H1 (cell line): ENCODE measurements around the gene PCP4. TPM values are rescaled to one million over a fixed set of nuclear protein-coding genes. Genes with fewer than 3 reads are reported as not detected.

Experiments used
- CTCF ChIA-PET: fragments of 300-600 bp; sonication (Branson Sonifier 250); formaldehyde crosslinking; loops from one replicate; lab custom pipeline; 2021; ENCODE audit not compliant: partially characterized antibody; lab: Charles Lee
- POLR2A ChIA-PET: fragments of 300-600 bp; sonication (Branson Sonifier 250); formaldehyde crosslinking; loops from one replicate; lab custom pipeline; 2021; ENCODE audit warnings: inconsistent platforms; ENCODE audit not compliant: partially characterized antibody; lab: Charles Lee
- DNase-seq, 2 experiments: peaks; one replicate each; pipeline versions ENCODE4 v3.0.0 to v3.0.0-alpha.2; 2010 to 2022; ENCODE audit warnings: low spot score in 2 of 2, low read depth in 1 of 2, mixed read lengths in 1 of 2
- FAIRE-seq: peaks from 2 replicates; lab custom pipeline; 2011; peaks lifted over from hg19 to GRCh38; lab: Jason Lieb, UNC
- H2AFZ ChIP-seq: 2 replicates; pipeline ENCODE4 v1.8.1; 2012; ENCODE audit warnings: low read length, inconsistent platforms
- H2AK5ac ChIP-seq: 2 replicates; pipeline ENCODE4 v1.6.1; 2013; ENCODE audit warnings: low read depth, low read length
- H2BK120ac ChIP-seq: replicated peaks from 2 replicates; pipeline ENCODE3; 2013; ENCODE audit warnings: low read depth, low read length, inconsistent platforms
- H2BK12ac ChIP-seq: 2 replicates; pipeline ENCODE4 v1.6.1; 2013; ENCODE audit warnings: low read depth, low read length
- H2BK15ac ChIP-seq: 2 replicates; pipeline ENCODE4 v1.6.1; 2013; ENCODE audit warnings: low read length
- H2BK20ac ChIP-seq: 2 replicates; pipeline ENCODE4 v1.6.1; 2013; ENCODE audit warnings: low read length
- H2BK5ac ChIP-seq: 2 replicates; pipeline ENCODE4 v1.6.1; 2013; ENCODE audit warnings: low read depth, low read length
- H3K14ac ChIP-seq: 2 replicates; pipeline ENCODE4 v1.6.1; 2013; ENCODE audit warnings: inconsistent platforms; ENCODE audit not compliant: insufficient read length
- H3K18ac ChIP-seq: 2 replicates; pipeline ENCODE4 v1.6.1; 2013; ENCODE audit warnings: low read length; ENCODE audit errors: extremely low read depth
- H3K23ac ChIP-seq: 2 replicates; pipeline ENCODE4 v1.6.1; 2013; ENCODE audit warnings: inconsistent platforms; ENCODE audit not compliant: insufficient read length
- H3K23me2 ChIP-seq: 2 replicates; pipeline ENCODE4 v1.6.1; 2013; ENCODE audit warnings: low read depth, low read length
- H3K27ac ChIP-seq: 2 replicates; pipeline ENCODE4 v1.6.1; 2011; ENCODE audit warnings: low read depth, low read length, inconsistent platforms
- H3K27me3 ChIP-seq, 4 experiments: replicated peaks in 1 of 4; 1 replicate in 1 of 4; 2 replicates in 3 of 4; pipeline versions ENCODE4 v1.6.1 to v1.8.1; 2011 to 2013; ENCODE audit warnings: low read length in 3 of 4, mild to moderate bottlenecking in 3 of 4, inconsistent platforms in 2 of 4, mixed read lengths in 2 of 4, moderate library complexity in 1 of 4; ENCODE audit not compliant: control insufficient read depth in 3 of 4, insufficient read depth in 3 of 4; ENCODE audit errors: extremely low read depth in 1 of 4
- H3K36me3 ChIP-seq, 4 experiments: 2 replicates each; pipeline versions ENCODE4 v1.6.1 to v1.8.1; 2011 to 2013; ENCODE audit warnings: mild to moderate bottlenecking in 4 of 4, low read length in 3 of 4, moderate library complexity in 2 of 4, control low read depth in 1 of 4, inconsistent platforms in 1 of 4; ENCODE audit not compliant: insufficient read depth in 4 of 4, control insufficient read depth in 2 of 4
- H3K4ac ChIP-seq: replicated peaks from 2 replicates; pipeline ENCODE3; 2013; ENCODE audit warnings: low read length, low read depth, mixed read lengths, inconsistent platforms; ENCODE audit not compliant: insufficient read length
- H3K4me1 ChIP-seq, 4 experiments: replicated peaks in 1 of 4; 1 replicate in 1 of 4; 2 replicates in 3 of 4; pipeline versions ENCODE4 v1.6.1 to v1.8.1; 2011 to 2013; ENCODE audit warnings: low read length in 3 of 4, inconsistent platforms in 2 of 4, mixed read lengths in 1 of 4; ENCODE audit not compliant: insufficient read depth in 4 of 4, control insufficient read depth in 3 of 4
- H3K4me2 ChIP-seq, 2 experiments: 2 replicates each; pipeline versions ENCODE4 v1.6.1 to v1.8.1; 2011 to 2013; ENCODE audit warnings: low read depth in 2 of 2, low read length in 2 of 2, control low read depth in 1 of 2, inconsistent platforms in 1 of 2, mild to moderate bottlenecking in 1 of 2; ENCODE audit not compliant: insufficient read depth in 1 of 2
- H3K4me3 ChIP-seq, 4 experiments: fragments of 200-600, 300-600 bp in 1 of 4; sonication (generic), shearing (Covaris generic), sonication (Bioruptor Twin) in 1 of 4; 2 replicates each; pipeline versions ENCODE4 v1.5.1 to v1.8.1; 2011 to 2016; ENCODE audit warnings: low read length in 4 of 4, low read depth in 3 of 4, control low read depth in 2 of 4, inconsistent platforms in 2 of 4, mild to moderate bottlenecking in 2 of 4, mixed read lengths in 1 of 4, moderate library complexity in 1 of 4; ENCODE audit not compliant: insufficient read depth in 2 of 4; ENCODE audit errors: extremely low read depth in 1 of 4
- H3K56ac ChIP-seq: replicated peaks from 2 replicates; pipeline ENCODE3; 2013; ENCODE audit warnings: low read depth, mild to moderate bottlenecking, mixed read lengths, low read length, inconsistent platforms; ENCODE audit not compliant: insufficient read length
- H3K79me1 ChIP-seq: 2 replicates; pipeline ENCODE4 v1.6.1; 2013; ENCODE audit warnings: low read depth, low read length, control low read depth
- H3K79me2 ChIP-seq, 2 experiments: 2 replicates each; pipeline versions ENCODE4 v1.6.1 to v1.8.1; 2012 to 2013; ENCODE audit warnings: low read length in 2 of 2, mild to moderate bottlenecking in 2 of 2, inconsistent platforms in 1 of 2; ENCODE audit not compliant: insufficient read depth in 2 of 2, control insufficient read depth in 1 of 2
- H3K9ac ChIP-seq, 4 experiments: replicated peaks in 1 of 4; 1 replicate in 1 of 4; 2 replicates in 3 of 4; pipeline versions ENCODE4 v1.6.1 to v1.8.1; 2011 to 2013; ENCODE audit warnings: low read depth in 3 of 4, low read length in 3 of 4, control low read depth in 2 of 4, mild to moderate bottlenecking in 2 of 4, moderate library complexity in 2 of 4, inconsistent platforms in 1 of 4; ENCODE audit errors: extremely low read depth in 1 of 4
- H3K9me3 ChIP-seq, 2 experiments: 2 replicates each; pipeline versions ENCODE4 v1.6.1 to v1.8.1; 2012 to 2013; ENCODE audit warnings: mild to moderate bottlenecking in 2 of 2, moderate library complexity in 2 of 2, control low read depth in 1 of 2, inconsistent platforms in 1 of 2, low read depth in 1 of 2, low read length in 1 of 2, mixed read lengths in 1 of 2; ENCODE audit not compliant: insufficient read depth in 2 of 2
- H4K20me1 ChIP-seq, 2 experiments: replicated peaks in 1 of 2; 2 replicates each; pipeline versions ENCODE3 to v1.8.1; 2011 to 2013; ENCODE audit warnings: inconsistent platforms in 2 of 2, low read length in 2 of 2, mild to moderate bottlenecking in 1 of 2; ENCODE audit not compliant: insufficient read depth in 2 of 2, control insufficient read depth in 1 of 2
- H4K5ac ChIP-seq: 2 replicates; pipeline ENCODE4 v1.6.1; 2013; ENCODE audit warnings: low read length, low read depth, mixed read lengths, inconsistent platforms; ENCODE audit not compliant: insufficient read length
- H4K8ac ChIP-seq: 2 replicates; pipeline ENCODE4 v1.8.0; 2013; ENCODE audit warnings: mild to moderate bottlenecking, moderate library complexity, low read length, inconsistent platforms; ENCODE audit not compliant: insufficient read depth; ENCODE audit errors: extremely low read depth
- H4K91ac ChIP-seq: replicated peaks from 2 replicates; pipeline ENCODE3; 2013; ENCODE audit warnings: low read length, mixed read lengths, inconsistent platforms; ENCODE audit not compliant: insufficient read length
- ASH2L ChIP-seq: fragments of 200-600, 300-600 bp; sonication (generic); IDR thresholded peaks from one replicate; pipeline ENCODE4 v1.7.1; 2017; ENCODE audit warnings: low read length
- E2F6 ChIP-seq: IDR thresholded peaks from 2 replicates; pipeline ENCODE4 v1.6.1; 2012; ENCODE audit warnings: inconsistent platforms
- HDAC2 ChIP-seq, 2 experiments: fragments of 300-600 bp in 1 of 2; sonication (generic) in 1 of 2; IDR thresholded peaks; 2 replicates each; pipeline ENCODE4 v1.6.1; 2011 to 2012; ENCODE audit warnings: low read depth in 2 of 2, low read length in 2 of 2, mild to moderate bottlenecking in 2 of 2, moderate library complexity in 2 of 2, borderline replicate concordance in 1 of 2, inconsistent platforms in 1 of 2
- KDM4A ChIP-seq: IDR thresholded peaks from one replicate; pipeline ENCODE4 v1.7.1; 2012; ENCODE audit warnings: low read depth, mild to moderate bottlenecking, moderate library complexity, low read length, inconsistent platforms; ENCODE audit not compliant: severe bottlenecking
- POU5F1 ChIP-seq: IDR thresholded peaks from 2 replicates; pipeline ENCODE4 v1.6.1; 2011; ENCODE audit warnings: low read depth, mild to moderate bottlenecking, low read length, moderate library complexity
- RXRA ChIP-seq: IDR thresholded peaks from 2 replicates; pipeline ENCODE4 v1.6.1; 2011; ENCODE audit warnings: low read depth, mild to moderate bottlenecking, low read length, moderate library complexity; ENCODE audit not compliant: insufficient read depth
- SIX5 ChIP-seq: IDR thresholded peaks from 2 replicates; pipeline ENCODE4 v1.6.1; 2011; ENCODE audit warnings: mild to moderate bottlenecking, low read depth, low read length
- SP2 ChIP-seq: IDR thresholded peaks from 2 replicates; pipeline ENCODE4 v1.6.1; 2012; ENCODE audit warnings: mild to moderate bottlenecking, low read length, inconsistent platforms
- TAF7 ChIP-seq: optimal IDR thresholded peaks from 2 replicates; pipeline ENCODE3; 2011; ENCODE audit warnings: low read depth, mild to moderate bottlenecking, inconsistent platforms, low read length, moderate library complexity, borderline replicate concordance
- WGBS, 2 experiments: shearing (Covaris generic) in 1 of 2; methylation state at CpG; one replicate each; pipeline versions ENCODE4 v1.1.6 to v1.1.7; 2013 to 2015; ENCODE audit warnings: low lambda C conversion rate in 2 of 2, mixed read lengths in 2 of 2, inconsistent platforms in 1 of 2, low coverage in 1 of 2, missing lambda C conversion rate in 1 of 2; ENCODE audit not compliant: insufficient replicate concordance in 2 of 2, insufficient coverage in 1 of 2, insufficient read length in 1 of 2; ENCODE audit errors: extremely low coverage in 1 of 2, missing lambda C conversion rate in 1 of 2; 5-methylcytosine and 5-hydroxymethylcytosine counted together
- polyA plus RNA-seq, 7 experiments: library from polyadenylated mRNA; depleted of rRNA in 3 of 7; stranded (reverse) in 5 of 7; unstranded in 2 of 7; fragments of >200 nt in 5 of 7; fragments of 200-250 nt in 2 of 7; gene quantifications; 1 replicate in 5 of 7; 2 replicates in 1 of 7; 4 replicates in 1 of 7; pipeline versions ENCODE4 v1.2.1 to v1.2.3, GENCODE V29; 2011 to 2013; ENCODE audit warnings: missing spikeins in 2 of 7, mixed read lengths in 2 of 7
- total RNA-seq: library from RNA; stranded (reverse); fragmentation: NEBNext Ultra II Directional; extraction: Animal tissue kit (Norgen Biotek cat#: 25700); gene quantifications from 2 replicates; pipeline ENCODE4 v1.2.1, GENCODE V29; 2021

Gene PCP4
- total and polyA plus RNA-seq, 2 of the 8 experiments (the other 6 are each of a cell fraction or from before 2014, with no cell fraction given) = 1.8 to 2.4 TPM

DNA sequence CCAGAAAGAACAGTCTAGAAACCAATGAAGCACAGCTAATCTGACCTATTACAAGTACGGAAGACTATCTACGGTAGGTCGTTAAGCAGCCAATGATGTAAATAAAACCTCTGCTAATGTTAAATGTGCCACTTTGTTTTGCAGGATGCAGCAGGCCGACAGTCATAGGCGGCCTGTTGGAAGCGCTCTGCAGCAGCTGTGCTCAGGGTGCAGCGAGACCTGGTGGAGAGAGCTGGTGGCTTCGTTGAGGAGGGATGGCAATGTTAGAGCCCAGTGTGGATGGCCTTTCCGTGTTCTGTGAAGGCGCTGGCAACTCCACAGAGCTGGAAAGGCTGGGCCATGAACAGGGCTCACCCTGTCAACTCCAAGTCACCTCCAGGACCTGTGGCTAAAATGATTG is 87.3 kb downstream of the PCP4 start:
- no peaks in the 10 kb centered on the region for H3K79me2 ChIP-seq
- ChIA-PET POLR2A (no interaction called here), CTCF (interaction anchor here (0.8 to 2.8 kb wide), 3 partner anchors 9 to 28 kb away, joined by 3 to 13 read pairs (median 3); no protein-coding TSS in a partner anchor)
- H3K9me3 ChIP-seq = 0 out of 4 replicates have a peak, but pooled peaks cover 0 to 4% of the 10 kb centered on the region in 2 experiments
- no peak for FAIRE-seq
- H4K91ac ChIP-seq = no peak overlapping the region
- H4K20me1 ChIP-seq = no peaks in the 10 kb centered on the region
- no peak overlapping the region for H3K23ac ChIP-seq
- peaks cover 0 to 3% (median 0%) of the 10 kb centered on the region in 4 experiments; a peak in 2 of 7 replicates for H3K27me3 ChIP-seq
- no peak overlapping the region for H2BK20ac ChIP-seq
- H3K4me2 ChIP-seq = no peak overlapping the region
- WGBS, 2 experiments = 83% methylated on average over 10 of the region's 10 CpGs; no CpG with 5 or more reads in 1 of the 2 experiments
- no peak overlapping the region; the same call in 1 of the 2 replicates for H2BK12ac ChIP-seq
- no peak overlapping the region for H3K9ac ChIP-seq
- no peak overlapping the region for H2AK5ac ChIP-seq
- H3K4me1 ChIP-seq = peaks cover 3 to 10% (median 4%) of the 10 kb centered on the region in 4 experiments; a peak in 6 of 7 replicates
- no peak overlapping the region for H3K18ac ChIP-seq
- no peak overlapping the region for H4K8ac ChIP-seq
- H3K23me2 ChIP-seq = no peaks in the 10 kb centered on the region
- H3K27ac ChIP-seq = no peak overlapping the region
- no peak overlapping the region; the same call in 1 of the 2 replicates for H2BK5ac ChIP-seq
- no peaks in the 10 kb centered on the region for H3K36me3 ChIP-seq
- H3K79me1 ChIP-seq = no peaks in the 10 kb centered on the region
- H3K4me3 ChIP-seq = no peak overlapping the region
- no peak for TF ChIP-seq E2F6
- no peak for TF ChIP-seq SIX5
- no peak for TF ChIP-seq RXRA
- TF ChIP-seq POU5F1 = no peak
- TF ChIP-seq SP2 = no peak
- TF ChIP-seq TAF7 = no peak
- no peak for TF ChIP-seq HDAC2 (IDR thresholded peaks at IDR 0.05; ENCODE audit: borderline replicate concordance in 1 of 2, low read depth in 2 of 2, low read length in 2 of 2)
- no peak for TF ChIP-seq KDM4A
- no peak for TF ChIP-seq ASH2L
- H3K14ac ChIP-seq = no peak overlapping the region
- H2BK120ac ChIP-seq = no peak overlapping the region
- H4K5ac ChIP-seq = no peak overlapping the region
- no peak overlapping the region for H3K4ac ChIP-seq
- no peak overlapping the region for H3K56ac ChIP-seq
- no peak overlapping the region for H2AFZ ChIP-seq
- no peak for DNase-seq
- H2BK15ac ChIP-seq = 0 out of 2 replicates have a peak overlapping the region, but pooled peaks have one; percentile 10
